Measurements from ENCODE around the gene ACAA1.

The ACAA1 gene

GRCh38 chr3:38121451-38121831 lies 15.5 kb downstream of the ACAA1 start:
- Histone ChIP-seq H3K9ac (ENCODE audit: low read depth, low read length) (no peak overlapping the region), H3K27ac (ENCODE audit: low read length) (no peak overlapping the region), H3K4me1 (ENCODE audit: insufficient read depth, low read length) (no peaks in the 10 kb centered on the region), H3K36me3 (ENCODE audit: insufficient read depth, low read depth, low read length) (peaks cover 50% of the 10 kb centered on the region), H3K27me3 (ENCODE audit: insufficient read depth, low read length) (no peaks in the 10 kb centered on the region), H3K4me3 (ENCODE audit: low read length) (no peak overlapping the region), H3K9me3 (ENCODE audit: insufficient read depth, low read depth, low read length) (no peaks in the 10 kb centered on the region)

- Histone ChIP-seq H3K4me1 (ENCODE audit: insufficient read depth, low read length) (no peaks in the 10 kb centered on the region), H3K4me3 (ENCODE audit: low read length) (no peak overlapping the region), H3K36me3 (ENCODE audit: insufficient read depth, low read depth, low read length) (peaks cover 44% of the 10 kb centered on the region), H3K27me3 (ENCODE audit: insufficient read depth, low read length) (no peaks in the 10 kb centered on the region), H3K27ac (ENCODE audit: low read length) (no peak overlapping the region), H3K9ac (ENCODE audit: low read depth, low read length) (no peak overlapping the region), H3K9me3 (ENCODE audit: insufficient read depth, low read depth, low read length) (no peaks in the 10 kb centered on the region)
Measured at GRCh38 chr3:38120693-38121450, 16.1 kb downstream of the ACAA1 start.

GRCh38 chr3:38119821-38120692 lies 16.9 kb downstream of the ACAA1 start:
- Histone ChIP-seq H3K27ac (ENCODE audit: low read length) (no peak overlapping the region), H3K4me3 (ENCODE audit: low read length) (no peak overlapping the region), H3K27me3 (ENCODE audit: insufficient read depth, low read length) (no peaks in the 10 kb centered on the region), H3K36me3 (ENCODE audit: insufficient read depth, low read depth, low read length) (peaks cover 36% of the 10 kb centered on the region), H3K9me3 (ENCODE audit: insufficient read depth, low read depth, low read length) (no peaks in the 10 kb centered on the region), H3K9ac (ENCODE audit: low read depth, low read length) (no peak overlapping the region), H3K4me1 (ENCODE audit: insufficient read depth, low read length) (no peaks in the 10 kb centered on the region)

GRCh38 chr3:38119248-38119544 lies 17.7 kb downstream of the ACAA1 start:
- no peak overlapping the region for H3K9ac ChIP-seq (ENCODE audit: low read depth, low read length)
- peaks cover 28% of the 10 kb centered on the region for H3K36me3 ChIP-seq (ENCODE audit: insufficient read depth, low read depth, low read length)
- H3K4me3 ChIP-seq (ENCODE audit: low read length) = no peak overlapping the region
- no peaks in the 10 kb centered on the region for H3K4me1 ChIP-seq (ENCODE audit: insufficient read depth, low read length)
- no peak overlapping the region for H3K27ac ChIP-seq (ENCODE audit: low read length)
- 0 out of 2 replicates have a peak, but pooled peaks cover 4% of the 10 kb centered on the region for H3K27me3 ChIP-seq (ENCODE audit: insufficient read depth, low read length)
- H3K9me3 ChIP-seq (ENCODE audit: insufficient read depth, low read depth, low read length) = no peaks in the 10 kb centered on the region

GRCh38 chr3:38118421-38119247 lies 18.3 kb downstream of the ACAA1 start:
- 0 out of 2 replicates have a peak, but pooled peaks cover 4% of the 10 kb centered on the region for H3K27me3 ChIP-seq (ENCODE audit: insufficient read depth, low read length)
- no peaks in the 10 kb centered on the region for H3K4me1 ChIP-seq (ENCODE audit: insufficient read depth, low read length)
- no peaks in the 10 kb centered on the region for H3K9me3 ChIP-seq (ENCODE audit: insufficient read depth, low read depth, low read length)
- H3K4me3 ChIP-seq (ENCODE audit: low read length) = no peak overlapping the region
- H3K27ac ChIP-seq (ENCODE audit: low read length) = no peak overlapping the region
- H3K9ac ChIP-seq (ENCODE audit: low read depth, low read length) = no peak overlapping the region
- H3K36me3 ChIP-seq (ENCODE audit: insufficient read depth, low read depth, low read length) = peaks cover 24% of the 10 kb centered on the region

GRCh38 chr3:38117748-38118420 lies 19.0 kb downstream of the ACAA1 start:
- H3K27me3 ChIP-seq (ENCODE audit: insufficient read depth, low read length) = 0 out of 2 replicates have a peak, but pooled peaks cover 4% of the 10 kb centered on the region
- H3K36me3 ChIP-seq (ENCODE audit: insufficient read depth, low read depth, low read length) = peaks cover 19% of the 10 kb centered on the region
- H3K27ac ChIP-seq (ENCODE audit: low read length) = no peak overlapping the region
- no peak overlapping the region for H3K4me3 ChIP-seq (ENCODE audit: low read length)
- no peaks in the 10 kb centered on the region for H3K9me3 ChIP-seq (ENCODE audit: insufficient read depth, low read depth, low read length)
- no peaks in the 10 kb centered on the region for H3K4me1 ChIP-seq (ENCODE audit: insufficient read depth, low read length)
- no peak overlapping the region for H3K9ac ChIP-seq (ENCODE audit: low read depth, low read length)

GRCh38 chr3:38117163-38117716 lies 19.7 kb downstream of the ACAA1 start:
- no peaks in the 10 kb centered on the region for H3K9me3 ChIP-seq (ENCODE audit: insufficient read depth, low read depth, low read length)
- H3K4me1 ChIP-seq (ENCODE audit: insufficient read depth, low read length) = no peaks in the 10 kb centered on the region
- H3K4me3 ChIP-seq (ENCODE audit: low read length) = no peak overlapping the region
- no peak overlapping the region for H3K9ac ChIP-seq (ENCODE audit: low read depth, low read length)
- no peak overlapping the region for H3K27ac ChIP-seq (ENCODE audit: low read length)
- H3K36me3 ChIP-seq (ENCODE audit: insufficient read depth, low read depth, low read length) = peaks cover 13% of the 10 kb centered on the region
- 0 out of 2 replicates have a peak, but pooled peaks cover 4% of the 10 kb centered on the region for H3K27me3 ChIP-seq (ENCODE audit: insufficient read depth, low read length)

- Histone ChIP-seq H3K27ac (ENCODE audit: low read length) (no peak overlapping the region), H3K4me3 (ENCODE audit: low read length) (no peak overlapping the region), H3K9ac (ENCODE audit: low read depth, low read length) (no peak overlapping the region), H3K27me3 (ENCODE audit: insufficient read depth, low read length) (0 out of 2 replicates have a peak, but pooled peaks cover 4% of the 10 kb centered on the region), H3K9me3 (ENCODE audit: insufficient read depth, low read depth, low read length) (no peaks in the 10 kb centered on the region), H3K4me1 (ENCODE audit: insufficient read depth, low read length) (no peaks in the 10 kb centered on the region), H3K36me3 (ENCODE audit: insufficient read depth, low read depth, low read length) (peaks cover 6% of the 10 kb centered on the region; the same call in 1 of the 2 replicates)
Measured at GRCh38 chr3:38116471-38117162, 20.3 kb downstream of the ACAA1 start.

GRCh38 chr3:38115645-38116427 lies 21.1 kb downstream of the ACAA1 start:
- no peak overlapping the region for H3K9ac ChIP-seq (ENCODE audit: low read depth, low read length)
- no peaks in the 10 kb centered on the region for H3K9me3 ChIP-seq (ENCODE audit: insufficient read depth, low read depth, low read length)
- H3K27me3 ChIP-seq (ENCODE audit: insufficient read depth, low read length) = 0 out of 2 replicates have a peak, but pooled peaks cover 4% of the 10 kb centered on the region
- no peak overlapping the region for H3K4me3 ChIP-seq (ENCODE audit: low read length)
- no peak overlapping the region for H3K27ac ChIP-seq (ENCODE audit: low read length)
- H3K4me1 ChIP-seq (ENCODE audit: insufficient read depth, low read length) = no peaks in the 10 kb centered on the region
- no peaks in the 10 kb centered on the region for H3K36me3 ChIP-seq (ENCODE audit: insufficient read depth, low read depth, low read length)
